NCI-H82 (cell line): ENCODE data around the gene MALRD1.
A peak's percentile ranks its signal among the peaks of the same experiment; 100 is the strongest.

ENCODE experiments used
- DNase-seq: peaks from one replicate; lab custom pipeline; 2025; lab: John Stamatoyannopoulos, UW

Gene MALRD1

DNA sequence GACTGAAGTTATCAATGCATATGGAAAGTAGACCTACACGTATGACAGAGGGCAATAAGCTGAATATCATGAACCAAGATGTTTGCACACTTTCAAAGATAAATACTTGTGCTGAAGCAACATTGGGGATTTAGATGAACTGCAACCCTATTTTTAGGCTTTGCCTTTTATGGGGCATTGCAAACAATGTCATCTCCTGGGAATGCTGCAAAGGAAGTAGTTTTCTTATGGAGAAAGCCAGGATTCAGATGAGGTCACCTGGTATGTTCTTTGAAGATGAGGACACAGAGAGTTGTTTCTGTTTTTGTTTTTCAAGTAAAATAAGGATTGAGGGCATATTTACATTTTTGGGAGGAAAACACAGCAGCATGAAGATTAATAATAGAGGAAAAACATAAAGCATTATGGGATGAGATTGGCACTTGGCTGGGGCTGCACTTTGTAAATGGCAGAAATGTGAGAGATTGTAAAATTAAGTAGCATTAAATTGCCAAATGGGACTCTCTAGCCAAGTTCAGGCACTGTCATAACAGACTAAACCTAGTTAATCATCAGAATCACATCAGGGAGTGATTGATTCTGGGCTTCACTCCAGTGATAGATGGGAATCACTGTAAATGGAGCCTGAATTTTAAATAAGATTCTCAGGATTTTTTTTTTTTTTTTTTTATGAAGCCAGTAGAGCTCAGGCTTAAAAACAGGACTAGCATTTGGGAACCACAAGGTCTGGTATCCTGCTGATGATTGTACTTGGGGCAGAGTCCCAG lies 63.1 kb downstream of the MALRD1 start:
- no peak for DNase-seq

DNA sequence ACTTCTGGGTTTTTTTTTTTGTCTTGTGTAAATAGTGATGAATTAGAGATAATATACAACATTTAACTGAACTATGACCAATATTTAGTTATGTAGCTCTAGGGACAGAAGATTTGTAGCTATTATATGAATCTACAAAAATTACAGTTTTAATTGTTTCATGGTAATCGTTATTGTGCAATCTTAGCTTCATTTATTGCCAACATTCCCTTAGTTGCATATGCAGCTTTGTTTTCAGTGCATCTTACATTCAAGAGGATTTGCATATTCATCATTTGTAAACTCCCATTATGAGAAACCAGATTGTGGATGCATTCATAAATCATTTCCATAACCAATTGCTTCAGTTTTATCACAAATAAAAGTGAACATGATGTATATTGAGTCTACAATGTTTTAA lies 68.8 kb downstream of the MALRD1 start:
- DNase-seq: no peak

DNA sequence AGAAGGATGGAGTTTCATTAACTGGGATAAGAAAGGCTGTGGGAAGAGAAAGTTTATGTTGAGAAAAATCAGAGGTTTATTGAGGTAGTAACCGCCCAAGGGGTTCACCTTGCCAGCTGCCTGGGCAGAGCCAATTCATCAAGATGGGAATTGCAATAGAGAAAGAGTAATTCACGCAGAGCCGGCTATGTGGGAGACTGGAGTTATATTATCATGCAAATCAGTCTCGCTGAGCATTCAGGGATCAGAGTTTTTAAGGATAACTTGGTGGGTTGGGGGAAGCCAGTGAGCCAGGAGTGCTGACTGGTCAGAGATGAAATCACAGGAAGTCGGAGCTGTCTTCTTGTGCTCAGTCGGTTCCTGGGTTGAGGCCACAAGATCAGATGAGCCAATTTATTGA lies 70.6 kb downstream of the MALRD1 start:
- DNase-seq: no peak

DNA sequence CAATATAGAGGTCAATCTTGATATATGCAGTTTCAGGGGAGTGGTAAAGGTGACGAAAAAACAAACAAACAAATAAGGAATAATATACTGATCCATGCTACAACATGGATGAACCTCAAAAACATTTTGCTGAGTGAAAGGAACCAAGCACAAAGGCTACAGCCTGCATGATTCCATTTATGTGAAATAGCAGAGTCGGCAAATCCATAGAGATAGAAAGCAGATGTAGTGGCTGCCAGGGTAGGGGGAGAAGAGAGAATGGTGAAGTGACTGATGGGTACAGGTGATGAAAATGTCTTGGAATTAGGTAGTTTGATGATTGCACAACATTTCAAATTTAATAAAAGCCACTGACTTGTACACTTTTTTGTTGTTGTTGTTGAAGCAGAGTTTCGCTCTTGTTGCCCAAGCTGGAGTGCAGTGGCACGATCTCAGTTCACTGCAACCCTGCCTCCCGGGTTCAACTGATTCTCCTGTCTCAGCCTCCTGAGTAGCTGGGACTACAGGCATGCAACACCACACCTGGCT lies 71.8 kb downstream of the MALRD1 start:
- no peak for DNase-seq

DNA sequence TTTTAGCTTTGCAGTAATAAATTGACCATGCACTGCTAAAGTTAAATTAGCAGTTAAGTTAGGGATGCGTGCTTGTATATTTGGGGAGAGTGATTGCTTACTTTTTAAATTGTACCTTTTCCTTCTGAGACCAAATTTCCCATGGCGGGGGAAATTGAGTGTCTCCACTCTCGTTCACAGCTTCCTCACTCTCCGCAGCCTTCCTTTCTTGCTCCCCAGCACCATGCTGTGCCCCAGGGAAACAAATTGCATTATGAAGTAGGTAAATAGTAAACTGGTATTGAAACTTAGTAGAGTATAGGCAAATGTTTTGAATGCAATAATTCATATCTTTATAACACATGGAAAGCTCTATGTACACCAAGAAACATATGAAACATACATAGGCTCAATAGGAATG lies 85.4 kb downstream of the MALRD1 start:
- no peak for DNase-seq

DNA sequence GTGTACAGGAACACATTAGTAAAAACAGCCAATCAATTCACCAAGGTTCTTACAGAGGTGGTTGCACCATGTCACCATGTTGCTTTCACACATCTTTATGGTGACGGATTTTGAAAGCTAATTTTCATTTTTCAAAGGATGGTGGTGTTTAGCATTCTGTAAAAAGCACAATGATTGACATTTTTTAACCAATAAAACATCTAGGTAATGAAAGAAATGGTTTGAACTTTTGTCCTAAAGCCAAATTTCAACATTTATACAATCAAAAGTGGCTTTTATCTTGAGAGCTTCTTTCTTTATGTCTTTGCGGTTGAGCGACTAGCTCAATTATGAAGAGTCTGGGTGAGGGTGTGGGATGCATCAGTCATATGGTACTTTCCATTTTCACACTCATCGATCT lies 94.4 kb downstream of the MALRD1 start:
- no peak for DNase-seq

DNA sequence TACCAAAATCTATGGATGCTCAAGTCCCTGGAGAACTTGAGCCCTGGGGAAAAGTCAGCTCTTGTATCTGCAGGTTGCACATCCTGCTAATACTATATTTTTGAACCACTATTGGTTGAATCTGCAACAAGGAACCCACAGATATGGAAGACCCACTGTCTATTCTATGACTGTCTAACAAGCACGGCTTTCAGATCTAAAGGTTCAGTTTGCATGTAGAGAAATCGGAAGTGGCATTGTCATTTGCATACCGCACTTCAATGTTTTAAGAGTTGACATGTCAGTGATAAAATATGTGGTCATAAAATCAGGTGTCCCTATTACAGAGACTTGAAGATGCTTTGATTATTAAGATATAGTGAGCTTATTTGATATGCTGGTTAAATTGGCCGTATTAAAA lies 95.6 kb downstream of the MALRD1 start:
- DNase-seq: no peak

DNA sequence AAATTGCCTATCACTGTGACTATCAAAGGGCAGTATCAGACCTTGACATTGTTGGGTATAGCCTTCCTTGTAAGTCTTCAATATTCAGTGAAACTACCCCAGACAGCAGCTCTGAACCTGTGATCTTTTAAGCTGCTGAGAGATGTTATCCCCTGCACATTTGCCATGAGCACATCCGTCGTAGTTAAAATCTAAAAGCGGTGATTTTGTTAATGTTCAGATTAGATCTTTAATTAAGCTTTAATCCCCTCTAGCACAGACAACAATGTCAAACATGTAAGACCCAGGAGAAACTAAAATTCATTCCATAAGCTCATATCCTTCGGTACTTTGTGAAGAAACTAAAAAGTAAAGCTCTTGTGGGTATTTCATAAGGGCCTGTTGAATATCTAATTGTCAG lies 105.8 kb downstream of the MALRD1 start:
- peak; percentile 2 for DNase-seq

DNA sequence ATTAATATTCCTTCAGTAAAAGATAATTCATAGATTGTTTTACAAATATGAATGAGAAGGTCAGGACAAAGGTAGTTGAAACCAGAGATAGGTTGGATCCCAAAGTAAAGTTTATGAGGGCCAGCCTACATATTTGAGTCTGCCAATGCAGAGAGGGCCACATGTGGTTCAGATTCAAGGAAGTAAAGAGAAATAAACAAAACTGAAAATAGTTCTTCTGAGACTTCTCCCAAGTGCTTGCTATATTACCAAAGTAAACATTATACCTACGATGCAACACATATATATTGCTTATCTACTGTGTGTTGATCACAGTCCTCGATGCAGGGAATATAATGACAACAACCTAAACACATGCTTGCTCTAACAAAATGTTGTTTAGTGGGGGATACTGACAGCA lies 109.8 kb downstream of the MALRD1 start:
- DNase-seq: no peak

DNA sequence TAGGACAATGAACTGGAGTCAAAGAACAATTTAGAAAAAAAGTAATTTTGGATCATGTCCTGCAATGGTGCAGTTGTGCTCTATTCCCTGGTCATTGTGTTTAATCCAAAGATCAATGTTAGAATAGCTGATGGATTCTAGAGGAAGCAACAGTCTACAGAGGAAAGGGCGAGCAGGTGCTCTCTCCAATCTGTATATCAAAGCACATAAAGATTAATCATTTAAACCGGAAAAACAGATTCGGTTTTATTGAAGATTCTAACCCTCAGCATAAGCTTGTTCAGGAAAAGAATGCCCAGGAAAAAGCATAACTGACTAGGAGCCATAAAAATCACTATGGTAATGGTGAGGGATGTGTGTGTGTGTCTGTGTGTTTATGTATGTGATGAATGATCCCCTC lies 110.3 kb downstream of the MALRD1 start:
- DNase-seq: no peak

DNA sequence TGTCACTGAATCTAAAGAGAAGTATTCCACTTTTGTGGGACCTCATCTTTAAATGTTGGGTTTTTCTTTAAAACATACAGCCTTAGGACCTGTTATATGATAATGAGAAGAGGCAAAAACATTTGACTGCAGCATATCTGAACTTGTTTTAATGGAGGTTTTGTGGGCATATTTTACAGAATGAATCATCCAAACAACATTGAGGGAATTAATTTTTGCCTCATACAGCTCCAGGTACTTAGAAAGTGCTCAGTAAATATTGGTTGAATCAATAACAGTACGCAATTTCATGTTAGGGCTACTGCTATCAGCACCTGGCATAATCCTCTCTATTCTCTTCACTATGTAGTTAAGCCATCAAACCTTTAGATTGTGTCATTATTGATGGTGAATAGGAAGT lies 115.9 kb downstream of the MALRD1 start:
- no peak for DNase-seq

DNA sequence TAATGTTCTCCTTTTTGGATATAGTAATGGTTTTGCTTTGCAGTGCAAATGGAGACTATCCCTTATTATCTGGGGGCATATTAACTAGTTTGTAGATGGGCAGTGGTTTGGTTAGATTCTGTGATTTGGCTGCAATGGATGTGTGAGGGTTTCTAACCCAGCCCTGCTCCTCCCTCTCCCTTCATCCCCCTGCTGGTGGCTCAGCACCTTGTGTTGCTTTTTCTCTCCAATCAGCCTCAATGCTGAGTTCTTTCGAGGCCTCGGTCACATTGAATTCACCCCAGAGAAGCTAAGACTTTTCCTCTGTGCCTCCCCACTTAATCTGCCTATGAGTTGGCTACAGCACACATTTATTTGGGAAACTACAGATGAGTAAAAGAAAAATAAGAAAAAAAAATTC lies 120.0 kb downstream of the MALRD1 start:
- peak; percentile 24 for DNase-seq

DNA sequence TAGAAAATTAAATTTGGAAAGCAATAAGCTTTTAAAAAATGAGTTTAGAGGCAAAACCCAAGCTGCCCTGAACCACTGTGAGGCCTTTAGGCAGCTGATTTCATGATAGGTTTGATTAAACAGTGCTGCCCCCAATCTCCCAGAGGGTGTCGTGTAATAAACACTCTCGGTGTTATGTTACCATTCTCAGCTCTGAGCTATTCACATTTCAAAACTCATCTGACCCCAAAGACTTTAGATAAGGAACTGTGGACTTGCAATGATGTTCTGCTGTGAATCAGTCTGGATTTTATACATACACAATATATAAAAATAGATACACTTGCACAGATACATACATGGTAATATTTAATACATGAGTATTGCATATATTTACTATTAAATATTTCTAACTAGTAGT lies 120.4 kb downstream of the MALRD1 start:
- no peak for DNase-seq

DNA sequence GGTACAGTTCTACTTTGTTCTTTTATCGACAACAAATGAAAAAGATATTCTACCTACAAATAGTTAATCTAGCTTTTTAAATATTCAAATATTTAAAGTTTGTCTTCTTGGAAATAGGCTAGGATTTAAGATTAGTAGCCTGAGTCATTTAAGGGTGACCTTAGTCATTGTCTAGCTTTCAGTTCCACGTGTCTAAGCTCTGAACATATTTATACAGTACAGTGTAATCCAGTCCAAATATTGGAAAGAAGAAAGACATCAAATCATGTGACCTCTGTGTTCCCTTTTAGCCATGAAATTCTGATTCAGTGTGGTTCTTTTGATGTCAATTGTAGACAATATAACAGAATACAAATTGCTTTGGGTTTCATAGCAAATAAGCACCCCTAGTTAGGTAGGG lies 121.1 kb downstream of the MALRD1 start:
- DNase-seq: no peak

DNA sequence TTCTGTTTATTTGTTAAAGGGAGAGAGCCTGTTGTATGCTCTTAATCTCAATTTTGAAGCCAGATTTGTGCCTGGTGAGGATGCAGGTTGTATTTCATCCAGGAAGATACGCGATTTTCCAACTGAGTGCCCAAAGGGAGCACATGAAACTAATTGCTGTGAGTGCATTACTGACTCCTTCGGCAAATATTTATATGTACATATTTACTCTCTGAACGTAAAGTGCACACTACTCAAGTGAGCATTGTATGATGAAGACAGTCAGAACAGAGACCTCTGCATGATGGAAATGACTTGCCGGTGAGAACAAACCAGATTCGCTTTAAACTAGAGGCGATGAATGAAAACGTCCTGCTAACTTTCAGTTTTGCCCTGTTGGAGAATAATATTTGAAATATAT lies 130.1 kb downstream of the MALRD1 start:
- no peak for DNase-seq

DNA sequence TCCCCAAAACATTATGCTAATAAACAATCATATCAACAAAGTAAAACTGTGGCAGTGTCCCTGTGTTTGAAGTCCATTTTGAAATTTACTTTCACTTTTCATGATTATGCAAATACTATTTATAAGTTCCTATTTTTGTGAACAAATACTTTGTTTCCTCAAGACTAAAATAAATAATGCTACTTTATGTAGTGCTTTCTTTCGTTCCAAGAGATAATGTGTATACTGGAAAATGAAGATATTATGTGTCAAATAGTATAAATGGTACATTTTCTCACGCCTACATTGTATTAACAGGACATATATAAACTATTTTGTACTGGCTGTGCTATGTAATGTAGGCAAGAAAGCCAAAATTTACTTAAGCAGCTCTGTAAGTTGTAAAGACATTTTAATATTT lies 136.3 kb downstream of the MALRD1 start:
- DNase-seq: no peak

DNA sequence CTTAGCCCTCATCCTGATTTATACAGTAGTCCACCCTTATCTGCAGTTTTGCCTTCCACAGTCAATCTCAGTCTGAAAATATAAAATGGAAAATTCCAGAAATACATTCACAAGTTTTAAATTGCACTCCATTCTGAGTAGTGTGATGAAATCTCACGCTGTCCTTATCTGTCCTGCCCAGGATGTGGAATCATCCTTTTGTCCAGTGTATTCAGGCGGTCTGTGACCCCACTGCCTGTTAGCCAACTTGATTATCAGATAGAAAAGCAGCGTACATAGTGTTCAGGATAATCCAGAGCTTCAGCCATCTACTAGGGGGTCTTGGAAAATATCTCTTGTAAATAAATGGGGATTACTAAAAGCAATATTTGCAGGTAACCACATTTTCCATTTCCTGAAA lies 146.3 kb downstream of the MALRD1 start:
- DNase-seq: no peak

DNA sequence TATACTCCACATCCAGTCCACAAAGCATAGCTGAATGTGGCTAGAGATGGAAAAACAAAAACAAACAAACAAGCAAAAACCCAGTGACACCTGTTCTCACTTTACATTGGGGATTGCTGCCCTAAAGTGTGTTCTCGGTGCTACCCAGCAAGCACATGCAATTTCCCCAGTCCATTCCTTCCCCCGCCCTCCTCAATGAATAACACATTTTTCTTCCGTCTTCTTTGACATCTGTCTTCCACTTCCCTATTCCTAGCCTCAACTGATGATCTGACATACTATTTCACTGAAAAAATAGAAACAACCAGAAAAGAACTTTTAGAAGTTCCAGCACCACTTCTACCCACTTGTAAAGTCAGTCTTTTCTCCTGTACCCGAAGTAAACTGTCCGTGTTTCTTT lies 147.1 kb downstream of the MALRD1 start:
- DNase-seq: no peak

DNA sequence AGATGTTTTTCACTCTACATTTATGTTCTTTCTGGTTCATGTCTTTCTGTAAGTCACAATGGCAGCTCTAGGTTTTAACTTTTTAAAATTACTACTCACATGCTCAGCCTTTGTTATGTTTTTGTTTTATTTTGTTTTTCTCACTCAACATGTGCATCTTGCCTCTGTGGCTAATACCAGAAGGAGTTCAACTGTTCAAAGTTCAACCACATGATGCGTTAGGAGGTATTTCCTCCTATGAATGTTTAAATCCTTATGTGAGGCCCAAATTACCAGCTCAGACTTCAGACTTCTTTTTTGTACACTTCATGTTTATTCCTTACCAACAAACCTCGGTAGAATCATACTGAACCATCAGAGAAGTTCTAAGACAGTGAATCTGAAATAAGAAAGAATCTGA lies 151.6 kb downstream of the MALRD1 start:
- no peak for DNase-seq

DNA sequence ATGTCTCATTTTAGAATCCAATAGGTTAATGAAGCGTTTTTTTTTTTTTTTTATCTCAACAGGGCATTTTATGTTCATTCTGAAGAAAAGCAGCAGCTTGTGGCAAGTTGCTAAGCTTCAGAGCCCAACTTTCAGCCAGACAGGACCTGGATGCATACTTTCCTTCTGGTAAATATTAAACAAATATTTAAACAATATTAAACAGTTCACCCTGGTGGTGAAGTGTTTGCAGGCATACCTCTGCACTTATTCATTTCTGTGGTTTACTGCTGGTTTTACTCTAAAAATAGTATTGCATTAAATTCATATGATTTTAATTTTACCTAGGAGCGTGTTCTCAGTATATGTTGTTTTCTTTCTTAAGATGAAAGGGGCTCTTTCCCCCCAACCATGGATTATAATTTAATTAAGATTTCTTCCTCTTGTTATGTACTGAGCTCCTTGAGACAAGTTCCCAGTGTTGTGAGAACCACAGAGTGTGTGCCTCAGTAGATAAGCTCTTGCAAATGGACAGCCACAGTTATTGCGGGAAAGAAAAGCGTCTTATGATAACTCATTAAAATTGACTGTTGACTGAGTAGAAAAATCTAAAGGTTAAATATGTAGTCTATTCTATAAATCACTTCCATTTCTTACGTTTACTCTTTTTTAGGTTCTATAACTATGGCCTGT lies 155.8 kb downstream of the MALRD1 start:
- DNase-seq: no peak

DNA sequence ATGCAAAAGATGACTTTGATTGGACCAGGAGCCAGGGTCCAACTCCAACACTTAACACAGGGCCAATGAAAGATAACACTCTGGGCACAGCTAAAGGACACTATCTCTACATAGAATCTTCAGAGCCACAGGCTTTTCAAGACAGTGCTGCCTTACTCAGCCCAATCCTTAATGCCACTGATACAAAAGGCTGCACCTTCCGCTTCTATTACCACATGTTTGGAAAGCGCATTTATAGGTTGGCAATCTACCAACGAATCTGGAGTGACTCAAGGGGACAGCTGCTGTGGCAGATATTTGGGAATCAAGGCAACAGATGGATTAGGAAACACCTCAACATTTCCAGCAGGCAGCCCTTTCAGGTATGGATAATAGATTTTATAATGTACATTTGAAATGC lies 160.7 kb downstream of the MALRD1 start:
- DNase-seq: peak; percentile 37

DNA sequence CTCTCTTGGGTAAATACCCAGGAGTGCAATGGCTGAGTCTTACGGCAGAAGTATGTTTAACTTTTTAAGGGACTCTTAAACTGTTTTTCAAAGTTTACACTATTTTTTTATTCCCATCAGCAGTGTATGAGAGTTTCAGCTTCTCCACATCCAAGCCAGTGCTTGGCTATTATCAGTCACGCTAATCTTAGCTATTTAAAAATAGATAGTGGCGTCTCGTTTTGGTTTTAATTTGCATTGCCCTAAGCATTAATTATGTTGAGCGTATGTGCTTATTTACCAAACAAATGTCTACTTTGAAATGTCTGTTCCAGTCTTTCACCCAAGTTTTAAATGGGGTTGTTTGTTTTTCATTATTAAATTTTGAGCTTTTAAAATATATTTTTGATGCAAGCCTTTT lies 164.0 kb downstream of the MALRD1 start:
- DNase-seq: no peak

DNA sequence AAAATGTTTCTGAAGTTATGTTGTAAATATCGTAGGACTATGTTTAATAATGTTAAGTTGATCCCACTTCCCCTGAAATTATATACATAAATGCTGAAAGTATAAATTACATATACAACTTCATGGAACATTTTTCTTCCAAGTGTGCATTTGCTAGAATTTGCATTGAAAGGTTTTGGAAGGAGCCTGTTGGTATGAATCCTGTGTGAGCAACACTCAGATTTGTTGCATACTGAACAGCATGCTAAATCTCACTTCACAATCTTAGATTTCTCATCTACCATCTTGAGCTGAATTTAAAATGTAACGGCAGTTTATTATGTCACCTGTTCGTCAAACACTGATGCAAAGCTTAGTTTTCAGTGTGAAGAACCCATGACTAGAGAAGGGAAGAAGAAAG lies 172.6 kb downstream of the MALRD1 start:
- DNase-seq: no peak

DNA sequence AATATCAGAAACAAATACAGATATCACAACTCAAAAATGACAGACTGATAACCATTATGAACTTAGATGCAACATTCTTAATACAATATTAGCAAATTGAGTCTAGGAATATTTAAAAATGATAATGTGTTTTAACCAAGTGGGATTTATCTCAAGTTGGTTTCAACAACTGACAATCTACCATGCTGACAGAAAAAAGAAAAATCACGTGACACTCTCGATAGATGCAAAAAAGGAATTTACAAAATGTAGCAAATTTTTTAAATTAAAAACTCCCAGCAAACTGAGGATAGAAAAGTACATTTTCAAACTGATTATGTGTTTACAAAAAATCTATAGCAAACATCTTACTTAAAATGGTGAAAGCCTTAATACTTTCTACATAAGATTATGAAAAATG lies 177.4 kb downstream of the MALRD1 start:
- no peak for DNase-seq
